Anterior cingulate cortex (tissue), 58 donors: ENCODE data around the gene C4BPB.
"Not testable (repeated sequence)": the region's sequence is repeated elsewhere in the genome, so short reads cannot be mapped to it uniquely, and the experiment has no call there.

Experiments used
- DNase-seq, 58 donors: peaks; one replicate each; lab custom pipeline; 2025; lab: John Stamatoyannopoulos, UW

The C4BPB gene, protein sequence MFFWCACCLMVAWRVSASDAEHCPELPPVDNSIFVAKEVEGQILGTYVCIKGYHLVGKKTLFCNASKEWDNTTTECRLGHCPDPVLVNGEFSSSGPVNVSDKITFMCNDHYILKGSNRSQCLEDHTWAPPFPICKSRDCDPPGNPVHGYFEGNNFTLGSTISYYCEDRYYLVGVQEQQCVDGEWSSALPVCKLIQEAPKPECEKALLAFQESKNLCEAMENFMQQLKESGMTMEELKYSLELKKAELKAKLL

DNA sequence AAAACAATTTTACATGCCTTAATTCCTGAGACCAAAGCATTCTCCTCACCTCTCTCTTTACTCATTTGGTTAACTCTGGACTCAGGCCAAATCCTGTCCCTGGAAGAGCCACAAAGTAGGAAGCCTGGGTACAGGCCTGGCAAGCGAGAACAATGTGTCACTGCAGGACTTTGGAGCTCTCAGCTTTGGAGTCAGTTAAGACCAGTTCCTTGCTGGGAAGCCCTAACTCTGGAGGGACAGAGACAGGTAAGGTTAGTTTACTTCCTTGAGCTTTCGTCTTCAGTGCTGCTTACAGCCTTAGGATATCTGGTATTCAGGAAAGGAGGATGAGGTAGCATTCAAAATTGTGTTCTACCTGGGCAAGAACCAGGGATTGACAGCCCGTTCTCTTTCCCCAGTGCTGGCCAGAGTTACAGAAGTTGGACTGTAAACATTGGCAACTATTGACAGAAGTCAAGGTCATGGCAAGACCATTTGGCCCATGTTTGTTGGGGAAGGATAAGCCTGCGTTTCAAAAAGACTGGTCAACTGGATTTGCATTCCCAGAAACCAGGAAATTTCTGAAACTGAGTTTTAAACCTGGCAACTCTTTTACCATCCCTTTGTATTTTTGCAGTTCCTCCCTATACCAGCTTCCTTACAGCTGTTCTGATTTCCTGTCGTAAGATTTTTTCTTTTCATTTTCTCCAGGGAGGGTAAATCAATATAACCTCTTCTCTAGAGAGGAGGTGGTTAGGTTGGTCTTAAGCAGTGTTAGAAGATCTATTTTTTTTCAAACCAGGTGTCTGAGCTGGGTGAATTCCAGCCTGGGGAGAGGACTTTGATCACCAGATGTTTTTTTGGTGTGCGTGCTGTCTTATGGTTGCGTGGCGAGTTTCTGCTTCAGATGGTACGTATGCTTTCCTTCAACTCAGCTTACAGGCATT is at the start of gene C4BPB:
C4BPB (plus strand) TSS at position 160 of the 926 bp plus-strand sequence; CDS start at position 832, 672 bp downstream.
- DNase-seq: no peak

DNA sequence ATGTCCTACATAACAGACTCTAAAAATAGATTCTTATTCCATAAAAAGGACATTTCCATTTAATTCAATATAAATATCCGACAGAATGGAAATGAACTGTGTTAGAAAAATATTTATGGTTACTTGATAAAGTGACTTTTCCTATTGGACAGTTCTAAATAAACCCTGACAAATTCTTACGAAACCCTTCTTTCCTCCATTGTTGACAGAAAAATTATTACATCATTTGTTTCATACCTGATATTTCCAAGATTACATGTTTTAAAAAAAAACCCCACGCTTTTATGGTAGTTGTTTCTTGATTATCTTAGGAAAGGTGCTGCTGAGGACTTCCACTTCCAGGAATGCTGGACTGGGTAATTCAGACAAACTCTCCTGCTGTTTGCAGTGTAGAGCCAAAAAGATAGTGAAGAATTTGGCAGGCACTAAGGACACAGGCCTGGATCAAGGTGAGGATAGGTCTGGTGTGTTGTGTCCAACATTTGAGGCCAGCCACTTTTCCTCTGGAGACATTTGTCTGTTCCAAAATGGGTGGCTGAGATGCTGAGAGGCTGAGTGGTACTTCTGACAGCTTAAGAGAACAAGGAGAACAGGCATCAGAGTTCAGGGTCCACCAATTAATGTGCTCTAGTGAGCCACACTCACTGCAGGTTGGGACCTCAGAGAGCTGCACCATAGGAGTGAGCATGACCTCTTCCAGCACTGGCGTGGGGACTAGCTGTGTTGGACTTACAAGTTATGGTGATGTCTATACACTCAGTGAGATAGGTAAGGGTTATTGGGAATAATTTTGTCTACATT is 49.1 kb upstream of the C4BPB start:
- DNase-seq: no peak

DNA sequence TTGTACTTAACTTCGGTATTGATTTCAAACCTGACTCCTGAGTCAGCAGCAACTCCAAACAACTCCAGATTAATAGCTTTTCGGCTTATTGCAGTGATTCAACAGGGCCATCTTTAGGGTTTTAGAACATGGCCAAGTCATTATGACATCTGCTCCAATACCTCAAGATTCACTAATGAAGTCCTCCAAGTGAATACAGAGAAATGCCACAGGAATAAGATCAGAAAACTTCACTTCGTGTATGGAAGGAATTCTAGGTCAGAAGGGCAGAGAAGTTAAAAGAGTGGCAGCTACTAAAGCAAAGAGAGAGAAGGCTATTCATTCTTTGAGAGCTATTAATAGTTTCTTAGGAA is 48.5 kb upstream of the C4BPB start:
- no peak for DNase-seq

DNA sequence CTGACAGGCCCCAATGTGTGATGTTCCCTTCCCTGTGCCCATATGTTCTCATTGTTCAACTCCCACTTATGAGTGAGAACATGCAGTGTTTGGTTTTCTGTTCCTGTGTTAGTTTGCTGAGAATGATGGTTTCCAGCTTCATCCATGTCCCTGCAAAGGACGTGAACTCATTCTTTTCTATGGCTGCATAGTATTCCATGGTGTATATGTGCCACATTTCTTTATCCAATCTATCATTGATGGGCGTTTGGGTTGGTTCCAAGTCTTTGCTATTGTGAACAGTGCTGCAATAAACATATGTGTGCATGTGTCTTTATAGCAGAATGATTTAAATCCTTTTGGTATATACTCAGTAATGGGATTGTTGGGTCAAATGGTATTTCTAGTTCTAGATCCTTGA is 47.3 kb upstream of the C4BPB start:
- DNase-seq: not testable (repeated sequence)

DNA sequence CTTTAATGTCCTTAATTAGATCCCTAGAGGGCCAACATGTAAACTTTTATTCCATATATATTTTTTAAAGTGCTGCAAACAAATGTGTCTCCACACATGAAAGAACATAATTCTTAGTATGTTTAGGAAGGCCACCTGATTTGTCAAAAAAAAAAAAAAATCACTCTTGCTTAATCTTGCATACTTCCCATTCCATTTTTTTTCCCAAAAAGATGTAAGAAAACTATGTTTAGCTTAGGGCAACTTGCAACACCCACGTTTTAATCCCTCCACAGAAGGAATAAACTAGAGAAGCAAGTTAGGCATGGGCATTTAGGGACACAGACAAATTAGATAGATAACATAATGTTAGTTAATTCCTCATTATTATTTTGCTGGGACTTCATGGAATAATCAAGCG is 43.2 kb upstream of the C4BPB start:
- no peak for DNase-seq

DNA sequence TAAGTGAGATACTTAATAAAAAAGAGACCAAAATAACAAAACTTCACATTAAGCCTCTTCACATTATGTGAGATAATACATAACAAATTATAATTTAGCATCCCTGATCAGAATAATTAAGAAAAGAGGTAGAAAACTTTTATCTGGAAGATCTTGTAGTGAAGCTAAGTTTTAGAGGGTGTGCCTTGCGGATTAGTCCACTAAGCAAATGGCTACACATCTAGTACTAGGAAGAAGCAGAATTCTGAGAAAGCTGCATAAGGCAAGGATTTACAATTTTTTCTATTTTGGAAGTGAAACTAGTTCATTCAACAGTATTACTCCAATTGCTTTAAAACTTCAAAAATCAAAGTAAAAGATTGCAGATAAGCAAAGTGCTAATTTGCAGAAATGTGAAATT is 41.2 kb upstream of the C4BPB start:
- DNase-seq: no peak

DNA sequence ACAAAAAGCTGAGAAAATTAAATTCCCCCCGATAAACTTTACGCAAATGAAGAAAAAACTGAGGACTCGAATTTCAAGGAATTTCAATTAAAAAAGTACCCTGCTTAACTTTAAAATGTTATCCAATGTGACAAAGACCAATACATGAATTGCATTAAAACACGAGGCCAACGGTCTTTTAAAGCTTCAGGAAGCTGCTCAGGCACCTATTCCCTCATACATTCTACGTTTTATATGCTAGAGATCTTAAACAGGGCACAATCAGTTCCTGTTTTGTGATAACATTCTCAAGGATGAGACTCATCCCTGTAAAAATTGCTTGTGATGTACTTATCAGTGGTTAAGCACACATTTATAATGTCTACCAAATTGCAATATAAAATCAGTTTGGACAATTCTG is 40.6 kb upstream of the C4BPB start:
- DNase-seq: no peak

DNA sequence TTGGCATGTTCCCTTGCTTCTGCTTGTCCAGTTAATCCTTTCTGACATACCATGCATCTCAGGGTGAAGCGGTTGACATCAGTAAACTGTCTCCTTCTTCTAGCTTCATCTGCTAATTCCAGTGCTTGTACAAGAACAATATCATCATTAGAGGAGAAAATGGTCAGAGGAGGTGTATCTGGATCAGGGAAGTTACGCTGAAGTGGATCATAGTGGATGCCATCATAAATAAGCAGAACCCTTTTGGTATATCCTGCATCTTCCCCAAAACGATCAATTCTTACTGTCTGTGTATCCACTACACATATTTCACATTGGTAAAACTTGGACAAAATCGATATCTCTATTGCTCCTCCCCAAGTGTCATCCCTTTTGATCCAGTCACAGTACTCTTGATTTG is 39.6 kb upstream of the C4BPB start:
- DNase-seq: no peak

DNA sequence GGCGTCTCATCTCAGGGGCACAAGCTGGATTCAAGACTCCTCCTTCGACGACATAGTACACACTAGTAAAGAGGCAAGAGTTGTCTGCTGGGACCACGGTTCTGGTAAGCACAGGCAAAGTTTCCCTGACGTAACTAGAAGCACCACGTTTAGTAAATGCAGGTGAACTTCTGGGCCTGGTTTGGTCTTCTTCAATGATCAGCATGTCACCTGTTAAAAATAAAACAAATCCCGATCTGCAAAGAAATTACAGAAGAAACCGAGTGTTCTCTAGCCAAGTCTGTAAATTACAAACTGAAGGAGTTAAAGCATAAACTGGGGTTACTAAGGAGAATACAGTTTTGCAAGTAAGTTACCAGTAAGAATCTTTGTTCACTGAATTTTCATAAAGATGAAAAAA is 39.1 kb upstream of the C4BPB start:
- DNase-seq: no peak

DNA sequence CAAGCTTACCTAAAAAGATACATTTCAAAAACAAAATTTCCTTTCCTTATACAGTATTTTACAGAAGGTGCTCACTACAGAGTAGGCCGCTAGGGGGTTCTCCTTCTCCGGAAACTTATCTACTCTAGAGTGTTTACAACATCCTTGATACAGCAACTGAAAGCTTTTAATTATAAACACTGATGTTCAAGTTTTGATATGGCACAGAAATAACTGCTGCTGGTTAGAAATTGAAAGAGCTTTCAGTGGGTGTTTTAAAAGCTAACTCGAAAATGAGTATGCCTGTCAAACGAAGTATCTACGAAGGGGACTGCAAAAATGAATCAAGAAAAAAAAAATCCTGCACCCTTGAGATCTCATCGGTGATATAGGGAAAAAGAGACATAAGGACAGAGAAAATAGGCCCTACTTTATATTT is 38.7 kb upstream of the C4BPB start:
- peak in 14 of 58 donors; percentile 16 to 52 (median 27) for DNase-seq

DNA sequence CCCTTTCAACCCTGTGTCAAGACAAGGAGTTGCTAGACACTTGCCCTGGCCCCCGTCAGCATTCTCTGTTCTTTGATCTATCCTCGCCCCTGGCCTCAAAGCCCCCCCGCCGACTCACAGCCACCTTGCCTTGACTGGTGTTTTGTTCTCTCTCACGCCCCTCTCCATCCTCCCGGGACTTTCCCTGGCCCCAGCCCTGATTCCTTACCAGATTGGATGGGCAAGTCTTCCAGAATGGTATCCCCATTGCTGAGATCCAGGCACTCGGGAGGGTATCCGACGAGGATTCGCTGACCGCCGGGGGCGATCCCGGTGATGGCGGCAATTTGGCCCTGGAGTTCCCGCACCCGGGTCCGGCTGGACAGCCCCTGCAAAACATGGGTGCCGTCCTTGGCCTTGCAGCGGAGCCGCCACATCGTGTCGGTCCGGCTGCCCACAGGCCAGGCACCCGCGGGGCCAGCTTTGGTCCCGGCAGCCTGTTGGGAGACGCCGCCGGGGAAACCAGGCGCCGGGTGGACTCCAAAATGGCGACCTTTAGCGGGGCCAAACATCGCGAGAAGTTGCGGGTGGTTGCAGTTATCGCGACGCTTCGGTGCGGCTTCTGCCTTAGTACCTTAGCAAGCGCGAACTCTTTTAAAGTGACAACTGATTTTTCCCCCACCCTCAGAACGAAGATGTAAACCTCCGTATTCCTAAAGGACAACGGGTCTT is 38.0 kb upstream of the C4BPB start:
- peak; percentile 40 to 91 (median 78) for DNase-seq

DNA sequence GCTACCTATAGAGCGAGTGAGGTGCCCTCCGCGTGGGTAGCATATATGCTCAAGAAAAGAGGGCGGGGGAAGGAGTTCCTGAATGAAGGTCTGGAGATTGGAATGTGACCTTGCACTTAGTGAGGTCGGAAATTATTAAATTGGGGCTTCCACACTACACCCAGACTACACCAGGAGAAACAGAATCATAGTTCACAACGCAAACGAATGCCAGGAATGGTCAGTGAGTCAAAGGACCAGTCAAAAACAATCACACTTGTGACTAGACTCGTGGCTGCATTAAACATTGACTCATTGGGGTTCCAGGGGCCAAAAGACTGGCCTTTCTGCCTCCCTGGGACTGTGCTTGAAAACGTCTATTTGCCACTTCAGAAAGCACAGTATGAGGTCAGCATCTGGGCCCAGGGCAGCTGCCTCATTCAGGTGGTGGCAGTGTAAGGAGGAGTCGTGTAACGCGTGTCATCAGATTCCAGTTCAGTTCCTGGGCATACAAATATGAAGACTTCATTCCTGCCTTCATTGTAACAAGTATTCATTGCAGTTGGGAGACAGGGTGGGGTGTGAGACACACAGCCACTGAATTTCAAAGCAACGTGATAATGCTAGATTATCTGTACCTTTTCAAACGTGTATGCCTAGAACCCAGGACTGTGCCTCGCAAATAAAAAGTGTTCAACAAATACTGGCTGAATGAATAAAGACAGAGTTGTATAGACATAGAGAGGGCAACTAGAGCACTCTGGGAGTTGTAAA is 37.3 kb upstream of the C4BPB start, which contains the start of gene YOD1:
YOD1 (minus strand) TSS at position 18 of the 753 bp plus-strand sequence. CDS start 178 bp downstream, outside the sequence.
- peak in 9 of 58 donors; percentile 7 to 75 (median 60) for DNase-seq

DNA sequence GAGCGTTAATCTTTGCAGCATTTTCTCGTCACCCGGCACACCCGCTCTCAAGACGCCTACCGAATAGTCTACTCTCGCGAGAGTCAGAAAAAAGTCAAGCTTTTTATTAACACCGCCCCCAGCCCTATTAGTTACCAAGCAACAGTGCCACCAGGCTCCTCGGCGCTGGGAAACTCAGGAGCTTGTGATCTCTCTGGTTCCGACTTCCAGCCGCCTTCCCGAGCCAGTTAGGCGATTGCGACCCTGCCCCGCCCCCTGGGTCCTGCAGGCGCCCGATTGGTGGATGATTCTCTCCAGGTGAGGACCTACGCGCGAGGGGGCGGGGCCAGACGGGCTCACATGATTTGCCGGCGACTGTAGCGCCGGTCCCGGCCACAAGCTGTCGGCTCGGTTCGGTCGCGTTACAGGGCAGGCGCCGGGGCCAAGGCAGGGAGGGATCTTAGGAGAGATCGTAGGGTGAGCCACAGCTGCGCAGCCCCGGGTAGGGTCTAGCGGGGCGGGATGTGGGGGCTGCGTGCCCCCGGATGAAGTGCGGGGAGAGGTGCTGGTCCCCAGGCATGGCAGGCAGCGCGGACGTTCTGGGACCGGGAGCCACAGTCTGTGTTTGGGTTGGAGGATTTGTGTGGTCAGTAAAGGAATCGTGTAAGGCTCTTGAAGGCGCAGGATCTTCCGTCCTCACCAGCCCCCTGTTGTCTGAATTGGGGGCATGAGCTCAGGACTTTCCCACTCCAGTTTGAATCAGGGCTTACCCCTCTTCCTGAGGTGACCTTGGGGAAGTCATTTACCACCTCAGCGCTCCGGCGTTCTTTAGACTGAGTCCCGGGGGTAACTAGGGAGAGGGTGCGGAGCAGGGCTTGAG is 35.5 kb upstream of the C4BPB start, which contains the start of gene PFKFB2:
PFKFB2 (plus strand) TSS at position 365 of the 859 bp plus-strand sequence. CDS start 1,443 bp downstream, outside the sequence.
- DNase-seq: peak; percentile 70 to 99 (median 96)

DNA sequence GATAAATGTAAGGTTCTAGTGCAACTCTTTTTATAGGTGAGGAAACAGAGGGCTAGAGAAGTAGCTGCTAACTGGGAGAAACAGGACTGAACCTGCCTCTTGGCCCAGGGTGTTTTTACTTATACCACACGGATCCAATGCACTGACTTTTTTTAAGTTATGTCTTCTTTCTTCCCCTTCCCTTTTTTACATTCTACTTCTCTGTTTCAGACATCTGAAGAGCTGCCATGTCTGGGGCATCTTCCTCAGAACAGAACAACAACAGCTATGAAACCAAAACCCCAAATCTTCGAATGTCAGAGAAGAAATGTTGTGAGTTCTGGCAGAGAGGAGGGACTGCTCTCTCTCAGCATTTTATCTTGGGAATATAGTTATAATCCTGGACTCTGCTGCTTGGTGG is 34.2 kb upstream of the C4BPB start:
- DNase-seq: no peak

DNA sequence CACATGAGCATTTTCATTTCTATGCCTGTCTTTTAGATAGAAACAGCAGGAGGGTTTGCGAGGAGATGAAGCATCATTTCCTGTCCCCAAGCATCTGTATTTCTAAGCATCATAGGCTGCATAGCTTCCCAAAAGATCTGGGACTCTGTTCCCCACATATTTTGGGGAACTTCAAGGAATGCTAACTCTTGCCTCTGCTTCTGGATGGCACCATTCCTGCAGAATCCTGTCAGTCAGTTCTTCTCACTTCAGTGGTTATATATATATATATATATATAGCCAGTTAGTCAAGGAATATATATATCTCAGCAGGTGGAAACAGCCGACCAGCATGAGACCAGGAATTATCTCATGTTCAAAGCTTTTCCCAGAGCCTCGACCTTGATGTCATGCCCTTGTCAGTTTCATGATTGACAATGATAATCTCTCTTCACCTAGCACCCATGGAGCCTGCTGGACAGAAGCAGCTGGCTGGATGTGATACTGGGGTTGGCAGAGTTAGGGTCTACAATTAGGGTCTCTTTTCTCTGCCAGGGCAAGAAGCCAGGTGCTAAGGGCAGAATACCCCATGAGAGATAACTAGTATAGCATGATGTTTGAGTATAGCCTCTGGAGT is 33.2 kb upstream of the C4BPB start:
- no peak for DNase-seq

DNA sequence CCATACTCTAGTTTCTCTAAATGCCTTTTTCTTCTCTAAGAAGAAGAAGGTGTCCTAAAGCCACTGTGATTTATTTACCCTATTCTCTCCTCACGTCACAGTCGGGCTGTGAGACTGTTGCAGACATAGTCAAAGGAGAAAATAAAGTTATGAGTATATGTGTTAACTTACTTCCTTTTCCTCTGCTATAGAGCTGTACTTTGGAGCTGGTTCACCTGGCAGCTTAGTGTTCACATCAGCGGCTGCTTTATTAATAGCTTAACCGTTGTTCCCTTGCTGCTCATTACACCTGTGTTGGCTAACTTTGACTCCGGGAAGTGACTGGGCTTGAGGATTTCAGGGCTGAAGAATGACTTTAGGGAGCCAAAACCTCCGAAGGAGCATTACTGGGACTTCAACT is 32.0 kb upstream of the C4BPB start:
- DNase-seq: no peak

DNA sequence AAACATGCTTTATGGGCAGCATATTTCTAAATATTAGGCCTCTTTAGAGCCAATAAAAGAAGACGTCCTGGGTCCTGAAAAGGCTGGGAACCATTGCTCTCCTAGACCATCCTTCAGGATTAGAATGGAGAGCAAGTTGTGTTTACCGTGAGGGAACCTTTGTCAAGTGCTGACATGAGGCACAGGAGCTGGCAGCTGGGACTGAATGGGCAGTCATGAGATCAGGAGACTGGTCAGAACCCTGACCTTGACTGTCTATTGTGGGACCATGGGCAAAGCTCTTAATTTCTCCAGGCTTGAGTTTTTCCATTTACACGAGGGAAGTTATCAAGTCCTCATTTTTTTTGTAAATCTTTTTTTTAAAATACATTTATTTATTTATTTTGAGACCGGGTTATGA is 30.4 kb upstream of the C4BPB start:
- no peak for DNase-seq
